HG02642 (cell line): ENCODE results near the gene TNIK.
A peak's percentile ranks its signal among the peaks of the same experiment; 100 is the strongest.

Source experiments
- ATAC-seq: cut with Tn5 transposase; IDR thresholded peaks from one replicate; pipeline ENCODE4 v1.9.1; 2021; ENCODE audit warnings: mild to moderate bottlenecking; ENCODE audit not compliant: unreplicated experiment, poor library complexity

Gene TNIK

GRCh38 chr3:171268677-171269076 is 191.5 kb downstream of the TNIK start:
- ATAC-seq = no peak

GRCh38 chr3:171267104-171267503 is 193.1 kb downstream of the TNIK start:
- ATAC-seq = no peak

- ATAC-seq = no peak
Measured at GRCh38 chr3:171266740-171267073, 193.5 kb downstream of the TNIK start.

- no peak for ATAC-seq
Measured at GRCh38 chr3:171266034-171266739, 194.0 kb downstream of the TNIK start.

- no peak for ATAC-seq
Measured at GRCh38 chr3:171264758-171265157, 195.4 kb downstream of the TNIK start.

- no peak for ATAC-seq
Measured at GRCh38 chr3:171262431-171262830, 197.8 kb downstream of the TNIK start.

GRCh38 chr3:171261487-171261886 is 198.7 kb downstream of the TNIK start:
- no peak for ATAC-seq

- no peak for ATAC-seq
Measured at GRCh38 chr3:171260899-171261298, 199.3 kb downstream of the TNIK start.

- no peak for ATAC-seq
Measured at GRCh38 chr3:171260466-171260865, 199.7 kb downstream of the TNIK start.

- no peak for ATAC-seq
Measured at GRCh38 chr3:171258316-171258715, 201.9 kb downstream of the TNIK start.

- peak; percentile 55 for ATAC-seq
Measured at GRCh38 chr3:171257251-171258203, 202.7 kb downstream of the TNIK start.

- ATAC-seq = no peak
Measured at GRCh38 chr3:171256445-171257250, 203.6 kb downstream of the TNIK start.

GRCh38 chr3:171255236-171255806 is 204.9 kb downstream of the TNIK start:
- peak; percentile 58 for ATAC-seq

GRCh38 chr3:171254315-171254714 is 205.9 kb downstream of the TNIK start:
- ATAC-seq = no peak

- no peak for ATAC-seq
Measured at GRCh38 chr3:171251835-171252234, 208.4 kb downstream of the TNIK start.

- ATAC-seq = no peak
Measured at GRCh38 chr3:171250444-171250843, 209.8 kb downstream of the TNIK start.

- peak; percentile 10 for ATAC-seq
Measured at GRCh38 chr3:171249245-171249644, 211.0 kb downstream of the TNIK start.

- ATAC-seq = peak; percentile 70
Measured at GRCh38 chr3:171248426-171249111, 211.6 kb downstream of the TNIK start.

GRCh38 chr3:171245796-171246765 is 214.1 kb downstream of the TNIK start:
- no peak for ATAC-seq
